Measurements from ENCODE around the gene TCF12. TPM values are rescaled to one million over a fixed set of nuclear protein-coding genes. Genes with fewer than 3 reads are reported as not detected.
A peak's percentile ranks its signal among the peaks of the same experiment; 100 is the strongest.

The TCF12 gene
- total and polyA plus RNA-seq, 11 donors: 6.5 to 77.3 (median 43.5) TPM

DNA sequence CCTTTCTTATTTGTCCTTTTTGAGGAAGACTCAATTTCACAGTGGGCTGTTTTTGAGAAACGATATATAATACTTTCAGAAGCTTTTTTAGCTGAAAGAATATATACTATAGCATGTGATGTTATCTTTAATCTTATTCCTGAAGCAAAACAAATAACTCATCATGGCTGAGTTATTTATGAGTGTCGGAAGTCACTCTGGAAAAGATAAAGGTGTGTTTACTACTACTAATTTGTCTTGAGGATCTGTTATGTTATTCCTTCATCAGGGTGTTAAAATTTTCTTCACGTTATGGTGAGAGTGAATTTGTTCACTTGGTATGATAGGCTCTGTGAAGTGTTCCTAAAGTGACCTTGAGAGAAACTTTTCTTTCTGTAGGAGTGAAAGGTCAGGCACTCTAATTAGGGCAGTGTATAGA lies 4.7 kb downstream of the TCF12 start:
- Histone ChIP-seq H3K36me3 (peaks cover 0 to 50% (median 32%) of the 10 kb centered on the region in 9 donors), H3K4me3 (no peak overlapping the region), H3K9me3 (no peaks in the 10 kb centered on the region), H3K4me1 (peaks cover 0 to 76% (median 53%) of the 10 kb centered on the region in 12 donors), H3K27ac (no peak overlapping the region), H3K27me3 (no peaks in the 10 kb centered on the region)
- TF ChIP-seq, protein P1, sequence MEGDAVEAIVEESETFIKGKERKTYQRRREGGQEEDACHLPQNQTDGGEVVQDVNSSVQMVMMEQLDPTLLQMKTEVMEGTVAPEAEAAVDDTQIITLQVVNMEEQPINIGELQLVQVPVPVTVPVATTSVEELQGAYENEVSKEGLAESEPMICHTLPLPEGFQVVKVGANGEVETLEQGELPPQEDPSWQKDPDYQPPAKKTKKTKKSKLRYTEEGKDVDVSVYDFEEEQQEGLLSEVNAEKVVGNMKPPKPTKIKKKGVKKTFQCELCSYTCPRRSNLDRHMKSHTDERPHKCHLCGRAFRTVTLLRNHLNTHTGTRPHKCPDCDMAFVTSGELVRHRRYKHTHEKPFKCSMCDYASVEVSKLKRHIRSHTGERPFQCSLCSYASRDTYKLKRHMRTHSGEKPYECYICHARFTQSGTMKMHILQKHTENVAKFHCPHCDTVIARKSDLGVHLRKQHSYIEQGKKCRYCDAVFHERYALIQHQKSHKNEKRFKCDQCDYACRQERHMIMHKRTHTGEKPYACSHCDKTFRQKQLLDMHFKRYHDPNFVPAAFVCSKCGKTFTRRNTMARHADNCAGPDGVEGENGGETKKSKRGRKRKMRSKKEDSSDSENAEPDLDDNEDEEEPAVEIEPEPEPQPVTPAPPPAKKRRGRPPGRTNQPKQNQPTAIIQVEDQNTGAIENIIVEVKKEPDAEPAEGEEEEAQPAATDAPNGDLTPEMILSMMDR (IDR thresholded peaks at IDR 0.05): no peak
- no peak for TF ChIP-seq POLR2A (IDR thresholded peaks at IDR 0.05)
- ATAC-seq: no peak
- intact Hi-C loops (cut with DNase I): loop anchor here in 3 of 10 donors (2.0 to 10.0 kb wide), 3 partner anchors 62 to 290 kb away; no protein-coding TSS in a partner anchor
- 45 to 59% (median 55%) methylated on average over 3 of the region's 3 CpGs for WGBS, 4 donors
- no peak for DNase-seq

DNA sequence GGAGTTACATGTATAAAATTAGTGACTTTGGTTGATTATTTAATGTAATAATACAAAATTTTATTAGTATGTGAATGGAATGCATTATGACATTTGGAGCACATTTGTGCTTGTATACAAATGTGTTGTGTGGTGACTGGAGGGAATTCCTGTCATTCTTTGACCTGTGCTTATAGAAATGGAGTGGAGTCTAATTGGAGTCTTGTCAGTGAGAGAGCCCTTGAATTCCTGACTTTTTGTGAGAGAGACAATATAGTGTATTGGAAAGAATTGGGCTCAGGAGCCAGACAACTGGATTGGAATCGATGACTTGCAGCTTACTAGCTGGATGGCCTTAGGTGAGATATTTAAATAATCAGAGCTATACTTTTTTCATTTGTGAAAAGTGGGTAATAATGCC lies 9.4 kb downstream of the TCF12 start:
- H3K36me3 ChIP-seq: peaks cover 0 to 32% (median 18%) of the 10 kb centered on the region in 9 donors
- no peak overlapping the region for H3K27ac ChIP-seq
- WGBS, 4 donors: 84 to 95% (median 86%) methylated on average over 1 of the region's 1 CpG
- peaks cover 0 to 89% (median 67%) of the 10 kb centered on the region in 12 donors for H3K4me1 ChIP-seq
- no peak for DNase-seq
- no peaks in the 10 kb centered on the region for H3K9me3 ChIP-seq
- no peak for ATAC-seq
- TF ChIP-seq, protein P1 (IDR thresholded peaks at IDR 0.05): no peak
- no peak for TF ChIP-seq POLR2A (IDR thresholded peaks at IDR 0.05)
- H3K4me3 ChIP-seq: no peak overlapping the region
- intact Hi-C loops (cut with DNase I): loop anchor here in 2 of 10 donors (10.0 kb wide), 2 partner anchors 57 to 207 kb away; no protein-coding TSS in a partner anchor
- H3K27me3 ChIP-seq: no peaks in the 10 kb centered on the region

DNA sequence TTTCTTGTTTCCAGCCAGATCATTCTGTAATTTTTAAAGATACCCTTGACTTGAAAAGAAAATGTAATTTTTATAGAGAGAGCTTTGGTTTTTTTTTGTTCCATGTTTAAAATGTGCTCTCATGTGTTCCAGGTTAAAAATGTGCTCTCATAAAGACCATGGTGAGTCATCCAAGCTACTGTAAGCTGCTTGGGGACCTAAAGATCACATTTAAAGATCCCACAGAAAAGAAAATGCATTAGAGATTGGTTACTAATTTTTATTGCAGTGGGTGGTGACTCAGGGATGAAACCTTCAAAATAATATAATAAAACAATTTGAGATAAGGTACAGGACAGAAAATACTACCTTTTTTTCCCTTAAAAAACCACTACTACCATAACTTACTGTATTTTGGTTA lies 11.0 kb downstream of the TCF12 start:
- H3K27ac ChIP-seq: no peak overlapping the region
- no peak overlapping the region for H3K4me3 ChIP-seq
- DNase-seq: no peak
- H3K27me3 ChIP-seq: no peaks in the 10 kb centered on the region
- intact Hi-C loops (cut with DNase I): loop anchor here in 2 of 10 donors (10.0 kb wide), 2 partner anchors 55 to 205 kb away; no protein-coding TSS in a partner anchor
- H3K9me3 ChIP-seq: no peaks in the 10 kb centered on the region
- H3K4me1 ChIP-seq: peaks cover 0 to 87% (median 60%) of the 10 kb centered on the region in 12 donors
- H3K36me3 ChIP-seq: peaks cover 0 to 26% (median 10%) of the 10 kb centered on the region in 9 donors
- TF ChIP-seq, protein P1 (IDR thresholded peaks at IDR 0.05): no peak
- no peak for TF ChIP-seq POLR2A (IDR thresholded peaks at IDR 0.05)
- ATAC-seq: no peak

DNA sequence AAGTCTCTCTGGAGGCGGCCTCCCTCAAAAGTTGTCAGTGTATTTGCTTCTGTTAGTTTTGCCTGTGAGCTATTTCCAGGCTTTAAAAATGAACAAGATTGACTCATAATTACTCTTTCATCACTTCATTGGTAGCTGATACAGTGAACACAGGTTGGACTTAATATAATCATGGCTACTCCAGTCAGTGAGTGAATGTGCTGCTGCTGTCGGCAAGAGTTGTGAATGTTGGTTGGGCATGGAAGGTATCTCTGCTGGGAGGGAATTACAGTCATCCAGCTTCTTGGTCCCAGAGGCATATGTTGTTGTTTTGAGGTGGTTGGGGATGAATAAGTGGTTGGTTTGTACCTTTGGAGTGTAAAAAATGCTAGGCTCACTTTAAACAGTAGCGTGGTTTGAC lies 11.5 kb downstream of the TCF12 start:
- Histone ChIP-seq H3K27me3 (no peaks in the 10 kb centered on the region), H3K4me1 (peaks cover 0 to 87% (median 60%) of the 10 kb centered on the region in 12 donors), H3K4me3 (no peak overlapping the region), H3K9me3 (peaks cover 0 to 1% (median 0%) of the 10 kb centered on the region in 12 donors), H3K27ac (no peak overlapping the region), H3K36me3 (peaks cover 0 to 21% (median 5%) of the 10 kb centered on the region in 9 donors)
- intact Hi-C loops (cut with DNase I): loop anchor here in 3 of 10 donors (10.0 kb wide), 2 partner anchors 55 to 205 kb away; no protein-coding TSS in a partner anchor
- no peak for DNase-seq
- TF ChIP-seq, protein P1 (IDR thresholded peaks at IDR 0.05): no peak
- TF ChIP-seq POLR2A (IDR thresholded peaks at IDR 0.05): no peak
- peak in 1 of 4 donors; percentile 13 for ATAC-seq
- WGBS, 4 donors: 81 to 92% (median 87%) methylated on average over 3 of the region's 3 CpGs
